Measurements from ENCODE around the gene SCYL3.
"Not testable (repeated sequence)": the region's sequence is repeated elsewhere in the genome, so short reads cannot be mapped to it uniquely, and the experiment has no call there.

Gene SCYL3, protein sequence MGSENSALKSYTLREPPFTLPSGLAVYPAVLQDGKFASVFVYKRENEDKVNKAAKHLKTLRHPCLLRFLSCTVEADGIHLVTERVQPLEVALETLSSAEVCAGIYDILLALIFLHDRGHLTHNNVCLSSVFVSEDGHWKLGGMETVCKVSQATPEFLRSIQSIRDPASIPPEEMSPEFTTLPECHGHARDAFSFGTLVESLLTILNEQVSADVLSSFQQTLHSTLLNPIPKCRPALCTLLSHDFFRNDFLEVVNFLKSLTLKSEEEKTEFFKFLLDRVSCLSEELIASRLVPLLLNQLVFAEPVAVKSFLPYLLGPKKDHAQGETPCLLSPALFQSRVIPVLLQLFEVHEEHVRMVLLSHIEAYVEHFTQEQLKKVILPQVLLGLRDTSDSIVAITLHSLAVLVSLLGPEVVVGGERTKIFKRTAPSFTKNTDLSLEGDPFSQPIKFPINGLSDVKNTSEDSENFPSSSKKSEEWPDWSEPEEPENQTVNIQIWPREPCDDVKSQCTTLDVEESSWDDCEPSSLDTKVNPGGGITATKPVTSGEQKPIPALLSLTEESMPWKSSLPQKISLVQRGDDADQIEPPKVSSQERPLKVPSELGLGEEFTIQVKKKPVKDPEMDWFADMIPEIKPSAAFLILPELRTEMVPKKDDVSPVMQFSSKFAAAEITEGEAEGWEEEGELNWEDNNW

DNA sequence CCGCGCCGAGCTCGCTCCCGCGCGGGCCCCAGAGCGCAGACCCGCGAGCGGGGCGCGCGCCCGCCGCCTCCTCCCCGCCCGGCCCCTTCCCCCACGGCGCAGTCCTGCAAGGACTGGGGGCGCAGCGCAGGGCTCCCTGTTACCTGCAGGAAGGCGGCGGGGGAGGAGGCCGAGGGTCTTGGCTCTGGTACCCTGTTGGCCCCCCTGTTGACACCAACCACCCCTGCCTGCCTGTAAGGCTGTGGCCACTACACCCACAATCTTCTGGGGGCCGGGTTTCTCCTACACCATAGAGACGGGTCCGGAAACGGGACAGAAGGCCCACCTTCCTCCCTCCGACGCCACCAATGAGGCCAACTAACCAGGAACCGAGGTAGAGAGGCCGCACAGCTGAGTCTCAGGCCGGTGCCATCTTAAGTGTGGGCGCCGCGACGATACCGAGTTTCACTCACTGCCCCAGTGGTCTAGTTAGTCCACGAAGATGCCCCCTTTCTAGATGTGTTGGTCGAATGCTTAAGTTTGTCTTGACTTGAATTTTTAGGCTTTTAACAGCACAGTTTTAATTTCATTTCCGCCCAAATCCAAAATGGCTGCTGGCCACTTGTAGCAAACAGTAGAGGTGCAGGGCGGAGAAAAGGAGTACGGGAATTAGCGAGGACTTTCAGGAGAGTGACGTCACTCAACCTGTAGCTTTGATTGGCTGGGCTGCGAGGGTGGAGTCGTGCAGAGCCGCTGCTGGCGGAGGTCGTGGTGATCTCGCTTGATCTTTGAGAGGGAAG, at the start of gene SCYL3:
SCYL3 (minus strand) TSS at position 252 of the 779 bp plus-strand sequence. CDS start 5,056 bp downstream, outside the sequence.
- DNase-seq (ENCODE audit: low read depth in 3 of 3): peak; percentile 69 to 84 (median 78)

DNA sequence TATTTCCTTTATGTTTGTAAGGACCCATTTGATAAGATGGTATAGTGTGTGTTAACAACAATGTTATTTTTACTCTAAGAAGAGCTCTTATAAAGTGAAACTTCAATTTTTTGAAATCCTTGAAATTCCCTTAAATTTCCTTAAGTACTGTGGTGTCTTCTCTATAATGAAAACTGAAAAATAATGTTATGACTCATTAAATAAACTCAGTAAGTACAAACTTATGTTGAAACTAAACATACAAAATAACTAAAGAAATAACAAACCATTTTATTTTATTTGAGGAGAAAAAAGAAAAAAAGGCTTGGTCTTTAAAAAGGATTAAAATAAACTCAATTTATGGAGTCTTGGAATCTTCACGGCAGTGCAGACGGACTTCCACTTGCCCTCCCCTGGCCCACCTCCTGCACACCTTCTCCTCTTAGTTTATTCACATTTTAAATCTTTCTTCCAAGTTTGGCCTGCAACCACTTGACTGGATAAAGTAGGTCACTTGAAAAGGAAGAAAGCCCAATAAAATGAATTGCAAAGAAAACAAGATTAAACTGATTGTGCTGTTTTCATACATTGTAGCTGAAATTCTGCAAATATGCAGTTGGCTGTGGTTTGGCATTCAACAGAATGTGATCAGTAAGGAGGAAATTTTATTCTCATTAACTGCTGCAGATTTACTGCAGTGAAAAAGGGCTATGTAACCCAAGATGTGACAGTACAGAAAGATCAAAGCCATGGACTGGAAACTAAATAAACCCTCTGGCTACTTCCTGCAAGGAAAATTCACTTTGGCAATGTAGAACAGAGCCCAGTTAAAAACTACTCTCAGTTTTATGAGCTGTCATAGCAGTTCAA, 48.5 kb upstream of the SCYL3 start:
- DNase-seq (ENCODE audit: low read depth in 3 of 3): no peak

DNA sequence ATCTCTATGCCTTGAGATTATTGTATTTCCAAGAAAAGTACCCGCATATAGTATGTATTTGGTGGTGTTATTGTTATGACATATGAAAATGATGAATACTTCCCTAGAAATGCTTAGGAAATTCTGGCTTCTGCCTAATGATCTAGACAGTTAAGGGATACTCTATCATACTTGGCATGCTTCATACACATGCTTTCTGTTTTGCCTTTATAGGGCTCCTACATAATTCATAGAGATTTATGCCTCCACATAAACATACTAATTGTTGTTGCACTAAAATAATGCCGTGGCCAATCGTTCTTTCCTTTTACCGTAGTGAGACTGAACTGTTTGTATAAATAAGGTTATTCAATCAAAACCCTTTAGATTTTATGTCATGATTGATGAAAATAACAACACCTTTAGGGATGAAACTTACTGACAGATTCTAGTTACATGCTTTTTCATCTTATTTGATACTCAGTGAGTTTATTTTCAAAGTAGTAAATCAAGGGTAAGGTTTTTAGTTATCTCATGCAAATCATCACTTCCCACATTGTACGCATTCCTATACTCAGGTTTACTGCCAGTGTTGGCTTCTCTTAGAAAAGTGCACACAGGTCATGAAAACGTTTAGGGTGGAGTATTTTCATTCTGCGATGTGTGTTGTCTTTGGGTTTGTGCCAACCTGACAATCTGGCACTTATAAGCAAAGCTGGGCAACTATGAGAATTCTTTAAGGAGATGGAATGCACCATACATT, 40.5 kb upstream of the SCYL3 start:
- no peak for DNase-seq (ENCODE audit: low read depth in 3 of 3)

DNA sequence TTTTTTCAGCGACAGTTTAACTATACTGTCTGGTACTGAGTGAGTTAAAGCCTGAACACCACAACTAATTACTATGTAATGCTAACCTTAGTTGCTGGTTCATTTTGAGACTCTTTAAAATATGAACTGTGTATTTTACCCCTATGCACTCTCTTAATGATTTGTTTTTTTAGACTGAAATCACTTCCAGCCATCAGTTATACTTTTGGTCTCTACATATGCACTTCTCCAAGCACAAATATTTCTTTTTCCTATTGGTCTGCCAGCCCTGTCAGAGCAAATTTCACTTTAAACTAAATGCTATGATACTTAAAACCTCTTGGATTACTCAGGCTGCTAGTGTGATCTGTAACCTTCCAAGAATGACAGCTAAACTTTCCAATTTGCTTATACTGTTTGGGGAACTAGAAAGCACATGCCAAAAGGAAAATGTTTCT, 38.1 kb upstream of the SCYL3 start:
- DNase-seq (ENCODE audit: low read depth in 3 of 3): no peak

DNA sequence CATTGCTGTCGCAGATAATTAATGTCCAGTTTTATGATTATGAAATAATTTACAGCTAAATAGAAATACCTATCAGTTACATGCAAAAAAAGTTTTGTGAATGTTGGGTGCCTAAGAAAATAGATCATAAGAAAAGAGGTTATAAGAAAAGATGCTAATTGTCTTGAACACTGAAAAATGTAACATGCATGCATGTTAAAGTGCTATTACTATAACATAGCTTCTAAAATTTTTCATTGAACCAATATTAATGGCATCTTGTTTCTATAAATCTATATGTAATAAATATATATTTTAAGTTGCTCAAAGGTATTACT, 35.5 kb upstream of the SCYL3 start:
- no peak for DNase-seq (ENCODE audit: low read depth in 3 of 3)

DNA sequence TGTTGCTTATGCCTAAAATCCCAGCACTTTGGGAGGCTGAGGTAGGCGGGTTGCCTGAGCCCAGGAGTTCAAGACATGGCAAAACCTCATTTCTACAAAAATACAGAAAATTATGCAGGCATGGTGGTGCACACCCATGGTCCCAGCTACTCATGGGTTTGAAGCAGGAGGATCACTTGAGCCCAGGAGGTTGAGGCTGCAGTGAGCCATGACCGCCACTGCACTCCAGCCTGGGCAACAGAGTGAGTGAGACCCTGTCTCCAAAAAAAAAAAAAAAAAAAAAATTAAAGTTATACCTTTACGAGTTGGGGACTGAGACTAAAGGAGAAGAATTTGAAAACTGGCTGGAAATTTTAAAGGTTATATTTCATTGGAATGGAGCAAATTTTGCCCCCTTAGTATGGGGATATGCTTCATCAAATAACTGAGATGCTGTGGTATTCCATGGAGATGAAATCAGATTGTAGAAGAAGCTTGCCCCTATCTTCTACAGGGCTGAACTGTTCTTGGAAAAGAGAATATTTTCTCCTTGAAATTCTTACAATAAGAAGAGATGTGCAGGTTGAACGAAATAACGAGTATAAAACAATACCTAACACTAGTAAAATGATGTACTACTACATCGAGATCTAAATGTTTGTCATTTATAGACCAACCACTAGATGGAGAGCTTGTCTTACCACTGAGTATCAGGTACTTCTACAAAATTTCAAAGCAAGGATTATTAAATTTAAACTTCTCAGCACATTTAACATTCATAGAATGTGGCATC, 34.9 kb upstream of the SCYL3 start:
- no peak for DNase-seq (ENCODE audit: low read depth in 3 of 3)

DNA sequence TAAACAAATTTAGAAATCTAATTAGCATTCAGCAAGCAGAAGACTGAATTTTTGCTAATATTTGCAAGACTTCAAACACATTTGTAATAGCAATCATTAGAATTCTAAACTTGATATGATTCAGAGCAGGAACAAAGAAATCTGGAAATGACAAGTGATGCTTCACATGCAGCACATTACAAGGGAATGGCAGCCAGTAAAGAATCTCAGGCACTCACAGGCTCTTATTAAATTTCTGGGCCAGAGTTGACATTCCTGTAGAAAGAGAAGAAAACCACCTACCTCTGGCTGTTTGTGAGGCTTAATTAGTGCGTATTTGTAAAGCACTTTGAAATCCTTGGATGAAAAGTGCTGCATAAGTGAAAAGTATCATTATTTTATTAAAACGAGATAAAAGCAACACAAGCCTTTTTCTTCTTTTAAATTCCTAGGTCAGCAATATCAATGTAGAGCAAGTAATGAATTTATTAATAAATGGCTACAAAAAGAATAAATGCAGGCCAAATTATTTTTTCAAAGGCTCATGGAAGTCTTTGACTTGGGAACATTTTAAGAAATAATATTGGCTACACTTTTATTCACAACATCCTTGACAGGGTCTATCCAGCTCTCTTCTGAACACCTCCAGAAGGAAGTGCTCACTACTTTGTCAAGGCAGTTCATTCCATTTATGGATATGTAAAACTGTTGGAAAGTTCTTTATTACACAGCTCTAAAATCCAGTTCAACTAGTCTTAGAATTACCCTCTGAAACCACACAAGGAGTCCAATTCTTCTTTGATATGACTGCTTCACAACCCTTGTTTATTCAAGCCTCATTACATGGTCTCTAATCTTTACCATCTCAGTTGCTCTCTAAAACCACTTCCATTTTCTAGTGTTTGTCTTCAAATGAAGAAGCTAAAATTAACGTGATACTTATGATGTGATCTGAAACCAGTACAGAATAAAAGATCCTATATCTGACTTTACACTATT, 32.1 kb upstream of the SCYL3 start:
- no peak for DNase-seq (ENCODE audit: low read depth in 3 of 3)

DNA sequence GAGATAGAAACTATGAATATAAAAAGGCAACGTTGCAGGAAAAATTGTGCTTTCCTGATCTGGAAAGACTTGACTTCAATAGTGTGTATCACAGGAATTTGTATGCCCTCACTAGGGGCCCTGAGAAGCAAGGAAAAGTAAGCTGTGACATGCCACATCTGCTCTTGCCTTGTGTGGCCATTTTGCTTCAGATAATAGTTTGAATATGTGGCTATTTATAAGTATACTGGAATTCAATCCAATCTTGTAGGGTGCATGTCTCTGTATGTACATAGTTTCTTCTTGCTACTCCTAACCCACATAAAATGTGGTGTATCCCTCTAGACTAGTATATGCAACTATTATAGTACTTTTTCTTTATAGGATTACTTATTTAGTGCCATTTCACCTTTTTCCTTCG, 31.1 kb upstream of the SCYL3 start:
- DNase-seq (ENCODE audit: low read depth in 3 of 3): no peak

DNA sequence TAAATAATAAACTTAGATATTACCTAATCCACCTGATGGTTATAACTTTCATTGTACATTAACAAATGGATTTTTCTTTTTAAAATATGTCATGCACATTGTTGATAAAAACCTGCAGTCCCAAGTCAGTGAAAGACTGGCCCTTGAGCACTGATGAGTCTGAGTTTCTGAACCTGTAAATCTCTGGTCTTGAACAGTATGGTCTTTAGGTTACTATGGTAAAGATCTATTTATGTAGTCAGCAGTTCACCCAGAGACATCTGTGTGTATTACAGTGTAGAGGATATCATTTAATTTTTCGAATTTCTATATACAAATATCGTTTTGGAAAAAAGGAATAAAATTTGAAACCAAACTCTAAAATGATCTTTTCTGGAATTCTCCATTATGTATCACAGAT, 30.4 kb upstream of the SCYL3 start:
- DNase-seq (ENCODE audit: low read depth in 3 of 3): no peak

DNA sequence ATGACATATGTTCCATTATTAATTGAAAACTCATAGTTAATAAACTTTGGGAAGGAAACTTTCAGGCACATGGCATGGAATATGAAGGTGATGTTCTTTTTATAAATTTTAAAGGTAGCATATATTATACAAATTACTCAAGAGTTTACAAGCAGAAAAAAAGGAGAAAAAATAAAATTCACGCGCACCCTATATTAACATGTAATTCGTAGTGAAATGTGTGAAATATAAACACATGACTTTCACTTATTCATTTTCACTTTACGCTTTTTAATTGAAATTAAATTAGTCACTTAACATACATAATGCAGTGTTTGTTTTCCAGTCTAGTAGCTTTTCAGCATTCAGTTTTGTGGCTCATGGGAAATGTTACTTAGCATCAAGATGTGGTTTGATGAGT, 27.4 kb upstream of the SCYL3 start:
- no peak for DNase-seq (ENCODE audit: low read depth in 3 of 3)

DNA sequence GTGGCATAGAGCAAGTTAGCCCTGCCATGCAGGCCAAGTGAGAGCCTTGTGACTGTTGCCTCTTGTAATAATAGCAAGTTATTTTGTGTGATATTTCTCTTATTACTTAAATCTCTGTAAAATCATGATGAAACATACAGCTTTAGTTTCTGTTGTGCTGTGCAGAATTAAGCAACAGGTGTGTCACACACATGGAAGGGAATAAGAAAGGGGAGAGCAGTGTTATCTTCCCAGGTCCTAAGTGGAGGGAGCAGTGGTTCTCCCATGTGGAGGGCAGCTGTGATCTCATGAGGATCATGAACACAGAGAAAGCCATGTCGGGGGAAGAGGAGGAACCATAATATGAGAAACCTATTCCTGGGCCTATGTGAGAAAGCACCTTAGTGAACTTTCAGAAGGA, 25.2 kb upstream of the SCYL3 start:
- DNase-seq (ENCODE audit: low read depth in 3 of 3): no peak

DNA sequence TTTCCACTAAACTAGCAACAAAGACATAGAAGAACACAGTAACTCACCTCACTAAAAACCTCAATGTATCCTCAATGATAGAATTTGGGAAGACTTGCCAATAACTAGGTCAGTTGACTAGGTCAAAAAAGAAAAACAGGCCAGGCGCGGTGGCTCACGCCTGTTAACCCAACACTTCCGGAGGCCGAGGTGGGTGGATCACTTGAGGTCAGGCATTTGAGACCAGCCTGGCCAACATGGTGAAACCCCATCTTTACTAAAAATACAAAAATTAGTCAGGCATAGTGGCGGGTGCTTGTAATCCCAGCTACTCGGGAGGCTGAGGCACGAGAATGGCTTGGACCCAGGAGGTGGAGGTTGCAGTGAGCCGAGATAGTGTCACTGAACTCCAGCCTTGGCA, 24.5 kb upstream of the SCYL3 start:
- DNase-seq (ENCODE audit: low read depth in 3 of 3): not testable (repeated sequence)

DNA sequence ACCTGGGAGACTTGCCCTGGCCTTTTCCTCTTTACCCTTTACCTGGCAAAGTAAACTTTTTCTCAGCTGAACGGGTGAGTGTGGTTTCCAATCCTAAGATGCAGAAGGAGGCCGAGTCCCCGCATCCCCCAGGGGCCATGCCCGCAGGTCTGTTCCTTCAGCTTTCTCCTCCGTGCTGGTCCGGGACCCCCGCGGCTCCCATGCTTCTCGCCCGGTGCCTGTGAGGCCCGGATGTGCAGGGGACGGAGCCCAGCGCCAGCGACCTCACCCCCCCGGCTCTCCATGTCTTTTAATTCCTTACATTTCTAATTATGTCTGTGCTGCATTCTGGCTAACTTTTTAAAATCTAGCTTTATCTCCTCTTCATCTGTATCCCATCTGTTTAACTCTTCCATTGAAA, 21.5 kb upstream of the SCYL3 start:
- DNase-seq (ENCODE audit: low read depth in 3 of 3): no peak

DNA sequence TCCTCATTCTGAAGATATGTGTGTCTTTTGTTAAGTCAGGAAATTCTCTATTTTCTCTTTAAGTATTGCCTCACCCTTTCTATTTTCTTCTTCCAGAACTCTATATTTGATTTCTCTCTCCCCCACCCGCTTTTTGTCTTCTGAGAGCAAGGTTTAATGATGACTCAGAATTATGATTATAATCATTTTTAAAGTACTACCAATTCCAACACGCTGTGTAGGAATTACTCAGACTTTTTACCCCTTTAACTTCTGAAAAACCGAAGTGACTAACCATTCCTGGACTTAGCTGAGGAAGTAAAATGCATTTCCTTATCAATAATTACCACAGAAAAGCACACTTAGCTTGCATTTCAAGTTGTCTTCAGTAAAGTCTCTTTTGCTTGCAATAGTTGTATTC, 20.8 kb upstream of the SCYL3 start:
- no peak for DNase-seq (ENCODE audit: low read depth in 3 of 3)

DNA sequence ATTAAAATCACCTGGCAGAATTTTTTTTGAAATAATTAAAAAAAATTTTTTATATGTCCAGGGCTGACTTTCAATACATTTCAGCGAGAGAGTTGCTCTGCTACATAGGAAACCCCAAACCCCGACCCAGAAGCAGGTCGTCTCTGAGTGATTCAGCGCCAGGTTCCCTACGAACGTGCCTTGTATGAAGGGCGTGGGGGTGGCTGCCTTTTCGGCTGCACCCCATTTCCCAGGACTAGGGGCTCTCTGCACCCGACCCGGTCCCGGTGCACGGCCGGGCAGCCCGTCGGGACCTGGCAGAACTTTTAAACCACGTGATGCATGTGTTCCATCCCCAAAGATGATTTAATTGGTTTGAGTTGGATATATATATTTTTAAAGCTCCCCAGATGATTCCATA, 15.8 kb upstream of the SCYL3 start:
- no peak for DNase-seq (ENCODE audit: low read depth in 3 of 3)

DNA sequence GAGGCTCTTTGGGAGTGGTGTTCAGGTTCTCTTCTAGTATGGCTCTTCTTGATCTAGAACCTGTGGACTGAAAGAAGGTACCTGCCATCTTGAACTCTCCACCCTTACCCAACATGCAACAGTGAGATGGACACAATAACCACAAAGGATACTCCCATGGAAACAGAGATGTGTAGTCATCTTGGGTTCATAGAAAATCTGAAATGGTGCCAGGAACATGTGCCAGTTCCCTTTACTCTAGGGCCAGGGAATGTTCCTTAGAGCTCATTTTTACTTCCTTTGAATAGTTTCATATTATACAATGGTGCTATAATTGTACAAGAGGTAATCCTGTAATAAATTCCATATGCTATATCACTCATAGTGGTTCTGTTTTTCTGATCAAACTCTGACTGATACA, 13.2 kb upstream of the SCYL3 start:
- no peak for DNase-seq (ENCODE audit: low read depth in 3 of 3)

DNA sequence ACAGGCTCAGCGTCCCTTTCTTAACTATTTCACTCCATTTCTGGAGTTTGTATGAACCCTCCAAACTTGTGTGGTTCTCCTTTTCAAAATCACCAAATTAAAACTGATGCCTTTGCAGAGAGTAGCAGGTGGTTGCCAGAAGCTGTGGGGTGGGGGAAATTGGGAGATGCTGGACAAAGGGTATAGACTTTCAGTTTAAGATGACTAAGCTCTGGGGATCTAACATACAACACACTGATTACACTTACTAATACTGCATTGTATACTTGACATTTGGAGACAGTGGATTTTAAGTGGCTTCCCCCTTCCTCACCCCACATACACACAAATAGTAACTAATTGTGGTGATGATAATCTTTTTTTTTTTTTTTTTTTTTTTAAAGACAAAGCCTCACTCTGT, 11.1 kb upstream of the SCYL3 start:
- no peak for DNase-seq (ENCODE audit: low read depth in 3 of 3)

DNA sequence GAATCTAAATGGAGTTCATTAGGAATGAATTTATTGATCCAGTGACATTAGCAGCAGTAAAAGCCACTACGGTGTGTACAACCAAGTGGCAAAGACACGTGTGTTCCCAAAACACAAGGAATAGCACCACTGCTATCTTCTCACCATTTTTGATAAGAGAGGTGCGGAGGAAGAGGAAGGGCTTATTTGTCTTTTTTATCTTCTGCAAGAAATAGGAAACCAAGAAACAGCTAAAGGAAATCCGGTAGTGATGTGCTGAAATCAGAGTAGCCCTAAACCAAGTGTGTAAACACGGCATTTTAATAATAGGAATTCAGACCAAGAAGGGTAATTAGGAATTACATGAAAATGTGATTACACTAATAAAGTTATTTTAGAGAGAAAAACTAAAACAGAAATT, 9.1 kb upstream of the SCYL3 start:
- DNase-seq (ENCODE audit: low read depth in 3 of 3): no peak

DNA sequence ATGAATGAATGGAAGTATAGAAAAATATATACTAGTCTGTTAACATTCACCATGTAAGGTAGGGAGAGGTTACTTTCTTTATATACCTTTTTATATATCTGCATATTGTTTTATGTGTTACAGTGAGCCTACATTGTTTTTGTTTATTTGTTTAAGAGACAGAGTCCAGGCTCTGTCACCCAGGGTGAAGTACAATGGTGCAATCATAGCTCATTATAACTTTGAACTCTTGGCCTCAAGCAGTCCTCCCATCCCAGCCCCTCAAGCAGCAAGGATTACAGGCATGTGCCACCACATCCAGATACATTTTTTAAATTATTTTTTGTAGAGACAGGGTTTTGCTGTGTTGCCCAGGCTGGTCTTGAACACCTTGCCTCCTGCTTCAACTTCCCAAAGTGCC, 7.4 kb upstream of the SCYL3 start:
- DNase-seq (ENCODE audit: low read depth in 3 of 3): no peak

All from stimulated activated CD4-positive, alpha-beta T cell treated with anti-CD3 and anti-CD28 coated beads, TNF-alpha, amount 100 ng/mL, for 4 hours (primary cell).